ENCODE measurements around the gene ZXDC. TPM values are rescaled to one million over a fixed set of nuclear protein-coding genes. Genes with fewer than 3 reads are reported as not detected.

The ZXDC gene, protein sequence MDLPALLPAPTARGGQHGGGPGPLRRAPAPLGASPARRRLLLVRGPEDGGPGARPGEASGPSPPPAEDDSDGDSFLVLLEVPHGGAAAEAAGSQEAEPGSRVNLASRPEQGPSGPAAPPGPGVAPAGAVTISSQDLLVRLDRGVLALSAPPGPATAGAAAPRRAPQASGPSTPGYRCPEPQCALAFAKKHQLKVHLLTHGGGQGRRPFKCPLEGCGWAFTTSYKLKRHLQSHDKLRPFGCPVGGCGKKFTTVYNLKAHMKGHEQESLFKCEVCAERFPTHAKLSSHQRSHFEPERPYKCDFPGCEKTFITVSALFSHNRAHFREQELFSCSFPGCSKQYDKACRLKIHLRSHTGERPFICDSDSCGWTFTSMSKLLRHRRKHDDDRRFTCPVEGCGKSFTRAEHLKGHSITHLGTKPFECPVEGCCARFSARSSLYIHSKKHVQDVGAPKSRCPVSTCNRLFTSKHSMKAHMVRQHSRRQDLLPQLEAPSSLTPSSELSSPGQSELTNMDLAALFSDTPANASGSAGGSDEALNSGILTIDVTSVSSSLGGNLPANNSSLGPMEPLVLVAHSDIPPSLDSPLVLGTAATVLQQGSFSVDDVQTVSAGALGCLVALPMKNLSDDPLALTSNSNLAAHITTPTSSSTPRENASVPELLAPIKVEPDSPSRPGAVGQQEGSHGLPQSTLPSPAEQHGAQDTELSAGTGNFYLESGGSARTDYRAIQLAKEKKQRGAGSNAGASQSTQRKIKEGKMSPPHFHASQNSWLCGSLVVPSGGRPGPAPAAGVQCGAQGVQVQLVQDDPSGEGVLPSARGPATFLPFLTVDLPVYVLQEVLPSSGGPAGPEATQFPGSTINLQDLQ
- 13.7 and 21.7 TPM in 2 replicates for total RNA-seq

DNA sequence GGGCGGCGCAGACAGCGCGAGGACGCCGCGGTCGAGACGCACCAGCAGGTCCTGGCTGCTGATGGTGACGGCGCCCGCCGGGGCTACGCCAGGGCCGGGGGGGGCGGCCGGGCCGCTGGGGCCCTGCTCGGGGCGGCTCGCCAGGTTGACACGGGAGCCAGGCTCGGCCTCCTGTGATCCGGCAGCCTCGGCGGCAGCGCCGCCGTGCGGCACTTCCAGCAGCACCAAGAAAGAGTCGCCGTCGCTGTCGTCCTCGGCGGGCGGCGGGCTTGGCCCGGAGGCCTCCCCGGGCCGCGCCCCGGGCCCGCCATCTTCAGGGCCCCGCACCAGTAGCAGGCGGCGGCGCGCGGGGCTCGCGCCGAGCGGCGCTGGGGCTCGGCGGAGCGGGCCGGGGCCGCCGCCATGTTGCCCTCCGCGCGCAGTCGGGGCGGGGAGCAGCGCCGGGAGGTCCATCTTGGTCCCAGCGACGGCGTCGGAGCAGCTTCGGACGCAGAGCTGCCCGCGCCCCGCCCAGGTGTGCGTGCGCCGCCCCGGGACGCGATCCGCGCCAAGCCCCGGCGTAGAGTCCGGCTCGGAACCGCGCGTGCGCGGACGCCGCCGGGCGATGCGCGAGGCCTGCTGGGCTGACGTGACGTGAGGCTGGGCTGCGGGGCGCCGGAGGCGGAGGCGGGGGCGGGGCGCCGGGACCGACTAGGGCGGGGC lies at the start of gene ZXDC:
Gene ZXDC (minus strand): TSS at position 479 of the 702 bp plus-strand sequence. CDS start 26 bp downstream, at position 453.

DNA sequence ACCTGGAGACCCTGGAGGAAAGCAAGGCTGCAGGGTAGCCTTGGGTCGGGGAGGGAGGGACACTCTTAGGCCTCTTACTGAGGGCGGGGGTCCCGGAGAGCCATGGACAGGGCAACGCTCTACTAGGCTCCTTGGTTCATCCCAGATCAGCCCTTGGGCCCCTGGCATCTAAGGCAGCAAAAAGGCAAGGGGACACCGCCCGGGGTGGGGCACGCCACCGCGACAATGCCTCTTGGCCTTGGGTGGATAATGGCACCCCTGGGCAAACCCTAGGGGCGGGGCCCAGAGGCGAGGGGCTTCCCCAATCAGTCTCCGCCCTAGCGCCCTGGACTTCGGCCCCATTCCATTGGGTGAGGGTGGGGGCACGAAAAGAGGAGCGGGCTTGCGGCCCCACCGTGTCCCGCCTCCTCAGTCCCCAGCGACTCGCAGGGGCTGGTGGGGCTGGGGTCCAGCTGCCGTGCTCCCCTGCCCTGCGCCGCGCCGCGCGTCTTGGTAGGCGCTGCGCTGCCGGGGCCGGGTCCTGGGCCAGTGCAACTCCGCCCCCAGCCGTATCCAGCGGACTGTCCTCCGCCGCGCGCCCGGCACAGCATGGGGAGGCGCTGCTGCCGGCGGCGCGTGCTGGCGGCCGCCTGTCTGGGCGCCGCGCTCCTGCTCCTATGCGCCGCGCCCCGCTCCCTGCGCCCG lies 48.2 kb upstream of the ZXDC start, which contains the start of gene CHST13:
Gene CHST13 (plus strand): TSS at position 411 of the 684 bp plus-strand sequence. CDS start 178 bp downstream, at position 589.

GRCh38 chr3:126517291-126517951 lies 41.7 kb upstream of the ZXDC start, which contains the start of gene UROC1:
Gene UROC1, minus strand, starts transcription at chr3:126517773. Its CDS starts 54 bp downstream, at chr3:126517719.

DNA sequence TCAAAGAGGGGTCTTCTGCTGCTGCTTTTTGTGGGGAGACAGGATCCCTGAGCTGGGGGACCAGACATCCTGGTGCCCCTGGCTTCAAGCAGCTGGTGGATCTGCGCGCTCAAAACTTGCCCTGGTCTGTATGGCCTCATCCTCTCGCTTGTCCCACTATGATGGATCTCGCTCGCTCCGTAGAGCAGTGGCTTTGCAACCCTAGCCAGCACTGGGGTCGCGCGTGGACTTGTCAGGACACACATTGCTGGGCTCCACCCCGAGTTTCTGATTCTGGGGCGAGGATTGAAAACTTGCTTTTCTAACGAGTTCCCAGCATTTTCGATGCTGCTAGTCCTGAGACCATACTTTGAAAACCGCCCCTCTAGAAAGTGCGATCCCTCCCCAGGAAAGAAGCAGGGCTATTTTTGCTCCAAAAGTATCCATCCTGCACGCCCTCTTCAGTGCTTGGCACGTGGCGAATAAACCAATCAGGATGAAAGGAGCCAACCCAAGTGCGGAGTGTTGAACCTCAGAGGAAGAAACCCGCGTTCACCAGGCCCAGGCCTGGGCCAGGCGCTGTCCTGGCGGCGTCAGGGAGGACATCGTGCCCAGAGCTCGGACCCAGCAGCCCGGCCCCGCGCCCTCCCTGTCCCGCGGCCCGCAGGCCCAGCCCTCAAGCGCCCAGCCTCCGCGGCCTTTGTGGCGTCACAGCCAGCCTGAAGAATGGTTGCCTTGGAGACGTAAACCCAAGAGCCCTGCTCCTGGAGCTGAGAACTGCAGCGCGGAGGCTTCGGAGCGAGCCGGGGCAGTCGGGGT lies 81.3 kb downstream of the ZXDC start, which contains the start of gene CFAP100:
Gene CFAP100 (plus strand): TSS at position 731 of the 798 bp plus-strand sequence. CDS start 1,092 bp downstream, outside the sequence.

Other genes starting within 250 kb of the ZXDC start
- 0.51 and 0.63 TPM in 2 replicates for gene KLF15, start 118.5 kb downstream of the ZXDC start, total RNA-seq
- gene CFAP100, start 81.0 kb downstream of the ZXDC start, total RNA-seq: not detected in 2 replicates
- not detected in 2 replicates for gene UROC1, start 41.9 kb upstream of the ZXDC start, total RNA-seq
- gene CHST13, start 48.3 kb upstream of the ZXDC start, total RNA-seq: not detected in 2 replicates
- gene C3orf22, start 83.0 kb upstream of the ZXDC start, total RNA-seq: not detected in 2 replicates
- 9.7 TPM in 2 replicates for gene TXNRD3, start 179.2 kb upstream of the ZXDC start, total RNA-seq
- 26.4 and 32.6 TPM in 2 replicates for gene CHCHD6, start 228.3 kb upstream of the ZXDC start, total RNA-seq

Measured in airway epithelial cell (primary cell).